SK-N-SH (cell line): ENCODE results near the gene TEAD3. TPM values are rescaled to one million over a fixed set of nuclear protein-coding genes. Genes with fewer than 3 reads are reported as not detected.

ENCODE experiments used
- CTCF ChIA-PET: fragments of 300-600, 350-600 bp; formaldehyde crosslinking; extraction: SDS; loops from one replicate; lab custom pipeline; 2021; lab: Yijun Ruan, JAX
- POLR2A ChIA-PET: fragments of 350-600 bp; sonication (Branson Sonifier 250); formaldehyde crosslinking; extraction: SDS; loops from one replicate; lab custom pipeline; 2020; ENCODE audit warnings: antibody characterized with exemption, inconsistent platforms; lab: Yijun Ruan, JAX
- DNase-seq: peaks from one replicate; pipeline ENCODE4 v3.0.0; 2012
- H2AFZ ChIP-seq: fragments of 200-600 bp; sonication (generic); 2 replicates; pipeline ENCODE4 v1.8.1; 2016; ENCODE audit warnings: antibody characterized with exemption, mild to moderate bottlenecking, low read depth
- H3F3A ChIP-seq: fragments of 200-600 bp; sonication (generic); replicated peaks from 2 replicates; pipeline ENCODE3; 2016; ENCODE audit warnings: antibody characterized with exemption, mild to moderate bottlenecking; ENCODE audit not compliant: insufficient read depth
- H3K27ac ChIP-seq, 2 experiments: fragments of 200-500 bp in 1 of 2; fragments of 200-600 bp in 1 of 2; sonication (Bioruptor generic) in 1 of 2; sonication (generic), shearing (Covaris generic) in 1 of 2; 2 replicates each; pipeline versions ENCODE4 v1.5.1 to v1.6.1; 2014 to 2016; ENCODE audit warnings: low read depth in 2 of 2, inconsistent platforms in 1 of 2, low read length in 1 of 2, mild to moderate bottlenecking in 1 of 2, mixed read lengths in 1 of 2
- H3K27me3 ChIP-seq: fragments of 200-600 bp; sonication (generic), shearing (Covaris generic); 2 replicates; pipeline ENCODE4 v1.6.1; 2016; ENCODE audit warnings: mixed run types; ENCODE audit not compliant: insufficient read depth
- H3K36me3 ChIP-seq, 2 experiments: fragments of 200-500 bp in 1 of 2; fragments of 200-600 bp in 1 of 2; sonication (Bioruptor generic) in 1 of 2; sonication (generic) in 1 of 2; replicated peaks in 1 of 2; 2 replicates each; pipeline versions ENCODE3 to v1.5.1; 2014 to 2016; ENCODE audit warnings: low read length in 1 of 2, mild to moderate bottlenecking in 1 of 2; ENCODE audit not compliant: insufficient read depth in 2 of 2, control insufficient read depth in 1 of 2
- H3K4me1 ChIP-seq, 2 experiments: fragments of 200-500 bp in 1 of 2; fragments of 200-600 bp in 1 of 2; sonication (Bioruptor generic) in 1 of 2; sonication (generic), shearing (Covaris generic) in 1 of 2; 2 replicates each; pipeline versions ENCODE4 v1.5.1 to v1.6.1; 2014 to 2016; ENCODE audit warnings: low read depth in 1 of 2, low read length in 1 of 2, mixed run types in 1 of 2; ENCODE audit not compliant: insufficient read depth in 2 of 2, control insufficient read depth in 1 of 2
- H3K4me2 ChIP-seq: fragments of 200-600 bp; sonication (generic), shearing (Covaris generic); 2 replicates; pipeline ENCODE4 v1.6.1; 2017; ENCODE audit warnings: mixed run types
- H3K4me3 ChIP-seq, 2 experiments: fragments of 200-500 bp in 1 of 2; fragments of 200-600 bp in 1 of 2; sonication (Bioruptor generic) in 1 of 2; sonication (generic), shearing (Covaris generic) in 1 of 2; 2 replicates each; pipeline versions ENCODE4 v1.5.1 to v1.8.1; 2014 to 2016; ENCODE audit warnings: low read depth in 2 of 2, inconsistent platforms in 1 of 2, low read length in 1 of 2, mild to moderate bottlenecking in 1 of 2, mixed read lengths in 1 of 2, moderate library complexity in 1 of 2
- H3K79me2 ChIP-seq: fragments of 200-600 bp; sonication (generic); 2 replicates; pipeline ENCODE4 v1.8.1; 2017; ENCODE audit warnings: mild to moderate bottlenecking; ENCODE audit not compliant: insufficient read depth
- H3K9ac ChIP-seq: fragments of 200-600 bp; sonication (generic); 2 replicates; pipeline ENCODE4 v1.6.1; 2017; ENCODE audit warnings: mixed run types
- H3K9me2 ChIP-seq: fragments of 200-600 bp; sonication (generic); 2 replicates; pipeline ENCODE4 v1.6.1; 2017; ENCODE audit warnings: mixed run types
- H3K9me3 ChIP-seq: fragments of 200-600 bp; sonication (generic); 2 replicates; pipeline ENCODE4 v1.6.1; 2017; ENCODE audit warnings: mixed run types, mild to moderate bottlenecking, moderate library complexity
- H4K20me1 ChIP-seq: fragments of 200-600 bp; sonication (generic); 2 replicates; pipeline ENCODE4 v1.6.1; 2017; ENCODE audit warnings: mild to moderate bottlenecking, mixed run types; ENCODE audit not compliant: insufficient read depth
- CHD2 ChIP-seq: fragments of 150-350 bp; IDR thresholded peaks from 2 replicates; pipeline ENCODE4 v1.6.1; 2018; ENCODE audit warnings: low read length; ENCODE audit not compliant: partially characterized antibody
- FOSL2 ChIP-seq: IDR thresholded peaks from 2 replicates; pipeline ENCODE4 v1.4.0; 2012; ENCODE audit warnings: low read depth, mild to moderate bottlenecking, moderate library complexity, borderline replicate concordance
- GATA2 ChIP-seq: sonication (generic); formaldehyde crosslinking; IDR thresholded peaks from 2 replicates; pipeline ENCODE4 v1.5.0; 2020; ENCODE audit warnings: mild to moderate bottlenecking, missing genetic modification reagents
- MXI1 ChIP-seq: IDR thresholded peaks from 2 replicates; pipeline ENCODE4 v1.6.1; 2012; ENCODE audit warnings: mild to moderate bottlenecking, low read depth, low read length, improper control_type of control experiment
- NFIC ChIP-seq: IDR thresholded peaks from 2 replicates; pipeline ENCODE4 v1.4.0; 2012; ENCODE audit warnings: borderline replicate concordance
- NRF1 ChIP-seq: IDR thresholded peaks from 2 replicates; pipeline ENCODE4 v1.6.1; 2012; ENCODE audit warnings: low read depth, mild to moderate bottlenecking, low read length
- POLR2AphosphoS5 ChIP-seq: IDR thresholded peaks from 2 replicates; pipeline ENCODE4 v1.6.1; 2012; ENCODE audit warnings: low read depth, low read length
- RFX5 ChIP-seq: IDR thresholded peaks from 2 replicates; pipeline ENCODE4 v1.6.1; 2012; ENCODE audit warnings: mild to moderate bottlenecking, improper control_type of control experiment, low read length
- SIN3A ChIP-seq: IDR thresholded peaks from 2 replicates; pipeline ENCODE4 v1.6.1; 2012; ENCODE audit warnings: low read depth, mild to moderate bottlenecking, low read length, moderate library complexity, borderline replicate concordance
- WGBS: methylation state at CpG from one replicate; pipeline ENCODE4 v1.1.6; 2017; ENCODE audit warnings: low lambda C conversion rate; 5-methylcytosine and 5-hydroxymethylcytosine counted together
- polyA plus RNA-seq, 3 experiments: library from polyadenylated mRNA; depleted of rRNA; stranded (reverse); fragments of >200 nt; gene quantifications; 2 replicates each; pipeline ENCODE4 v1.2.3, GENCODE V29; 2012
- TF ChIP-seq, protein P1 (sequence below): fragments of 150-350 bp; IDR thresholded peaks from 2 replicates; pipeline ENCODE4 v1.6.1; 2017; ENCODE audit warnings: antibody characterized with exemption, low read length, low read depth, borderline replicate concordance
- TF ChIP-seq, protein P2 (sequence below): IDR thresholded peaks from 2 replicates; pipeline ENCODE4; 2012
- TF ChIP-seq, protein P3 (sequence below): fragments of 150-350 bp; IDR thresholded peaks from 2 replicates; pipeline ENCODE4 v1.6.1; 2016; ENCODE audit warnings: mild to moderate bottlenecking, low read depth, low read length
- TF ChIP-seq, protein P4 (sequence below): IDR thresholded peaks from 2 replicates; pipeline ENCODE4 v1.4.0; 2012; ENCODE audit warnings: low read depth, borderline replicate concordance

TEAD3 gene
- polyA plus RNA-seq, 1 of the 3 experiments (the other 2 are of a cell fraction): 7.1 TPM

- Histone ChIP-seq H3K9me2 (no peaks in the 10 kb centered on the region), H3K27me3 (no peaks in the 10 kb centered on the region), H3K9me3 (no peaks in the 10 kb centered on the region), H3K4me2 (no peak overlapping the region), H3K36me3 (no peaks in the 10 kb centered on the region), H3K79me2 (peaks cover 25% of the 10 kb centered on the region; the same call in 1 of the 2 replicates), H2AFZ (no peak overlapping the region)
- CTCF ChIA-PET: interaction anchor here (1.4 kb wide), 1 partner anchor 27 kb away, joined by 3 read pairs; no protein-coding TSS in a partner anchor
- POLR2A ChIA-PET: no interaction called here
- no peak for DNase-seq
- TF ChIP-seq NRF1 (no peak), POLR2AphosphoS5 (no peak), CHD2 (no peak)
- TF ChIP-seq, all 33 proteins: peak for 0
- Histone ChIP-seq H3K9ac (no peak overlapping the region), H3K27ac (no peak overlapping the region), H3F3A (peaks cover 2% of the 10 kb centered on the region), H3K4me3 (no peak overlapping the region), H4K20me1 (peaks cover 21% of the 10 kb centered on the region; the same call in 1 of the 2 replicates), H3K4me1 (peaks cover 17 to 58% of the 10 kb centered on the region in 2 experiments; a peak in 2 of 4 replicates)
- 93% methylated on average over 28 of the region's 28 CpGs for WGBS
Observed at GRCh38 chr6:35493307-35493983, 3.4 kb downstream of the TEAD3 start.

DNA sequence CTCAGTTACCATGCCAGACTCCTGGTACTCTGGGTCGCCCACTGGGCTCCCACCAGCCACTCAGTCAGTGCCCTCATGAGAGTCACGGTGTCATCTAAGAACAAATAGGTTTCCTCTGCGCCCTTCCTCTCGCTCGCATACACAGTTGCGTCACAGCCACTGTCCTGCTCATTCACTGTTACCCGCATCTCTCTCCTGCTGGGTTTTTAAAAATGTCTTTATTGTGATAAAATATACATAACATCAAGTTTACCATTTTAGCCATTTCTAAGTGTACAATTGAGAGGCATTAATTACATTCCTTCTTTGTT lies 4.0 kb downstream of the TEAD3 start:
- Histone ChIP-seq H3K4me1 (peaks cover 22 to 58% of the 10 kb centered on the region in 2 experiments; a peak in 2 of 4 replicates), H3K9me3 (no peaks in the 10 kb centered on the region), H3K9me2 (no peaks in the 10 kb centered on the region), H3K36me3 (no peaks in the 10 kb centered on the region), H3K4me2 (no peak overlapping the region), H3K9ac (no peak overlapping the region), H3K4me3 (no peak overlapping the region), H4K20me1 (peaks cover 21% of the 10 kb centered on the region; the same call in 1 of the 2 replicates), H3K79me2 (peaks cover 25% of the 10 kb centered on the region; the same call in 1 of the 2 replicates), H2AFZ (no peak overlapping the region), H3K27me3 (no peaks in the 10 kb centered on the region), H3K27ac (no peak overlapping the region), H3F3A (peaks cover 2% of the 10 kb centered on the region)
- TF ChIP-seq, protein P1, sequence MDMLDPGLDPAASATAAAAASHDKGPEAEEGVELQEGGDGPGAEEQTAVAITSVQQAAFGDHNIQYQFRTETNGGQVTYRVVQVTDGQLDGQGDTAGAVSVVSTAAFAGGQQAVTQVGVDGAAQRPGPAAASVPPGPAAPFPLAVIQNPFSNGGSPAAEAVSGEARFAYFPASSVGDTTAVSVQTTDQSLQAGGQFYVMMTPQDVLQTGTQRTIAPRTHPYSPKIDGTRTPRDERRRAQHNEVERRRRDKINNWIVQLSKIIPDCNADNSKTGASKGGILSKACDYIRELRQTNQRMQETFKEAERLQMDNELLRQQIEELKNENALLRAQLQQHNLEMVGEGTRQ: no peak
- no peak for TF ChIP-seq MXI1
- TF ChIP-seq, protein P2, sequence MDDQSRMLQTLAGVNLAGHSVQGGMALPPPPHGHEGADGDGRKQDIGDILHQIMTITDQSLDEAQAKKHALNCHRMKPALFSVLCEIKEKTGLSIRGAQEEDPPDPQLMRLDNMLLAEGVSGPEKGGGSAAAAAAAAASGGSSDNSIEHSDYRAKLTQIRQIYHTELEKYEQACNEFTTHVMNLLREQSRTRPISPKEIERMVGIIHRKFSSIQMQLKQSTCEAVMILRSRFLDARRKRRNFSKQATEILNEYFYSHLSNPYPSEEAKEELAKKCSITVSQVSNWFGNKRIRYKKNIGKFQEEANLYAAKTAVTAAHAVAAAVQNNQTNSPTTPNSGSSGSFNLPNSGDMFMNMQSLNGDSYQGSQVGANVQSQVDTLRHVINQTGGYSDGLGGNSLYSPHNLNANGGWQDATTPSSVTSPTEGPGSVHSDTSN: no peak
- TF ChIP-seq, protein P3, sequence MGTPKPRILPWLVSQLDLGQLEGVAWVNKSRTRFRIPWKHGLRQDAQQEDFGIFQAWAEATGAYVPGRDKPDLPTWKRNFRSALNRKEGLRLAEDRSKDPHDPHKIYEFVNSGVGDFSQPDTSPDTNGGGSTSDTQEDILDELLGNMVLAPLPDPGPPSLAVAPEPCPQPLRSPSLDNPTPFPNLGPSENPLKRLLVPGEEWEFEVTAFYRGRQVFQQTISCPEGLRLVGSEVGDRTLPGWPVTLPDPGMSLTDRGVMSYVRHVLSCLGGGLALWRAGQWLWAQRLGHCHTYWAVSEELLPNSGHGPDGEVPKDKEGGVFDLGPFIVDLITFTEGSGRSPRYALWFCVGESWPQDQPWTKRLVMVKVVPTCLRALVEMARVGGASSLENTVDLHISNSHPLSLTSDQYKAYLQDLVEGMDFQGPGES: no peak
- no peak for TF ChIP-seq CHD2
- TF ChIP-seq RFX5: no peak
- TF ChIP-seq, protein P4, sequence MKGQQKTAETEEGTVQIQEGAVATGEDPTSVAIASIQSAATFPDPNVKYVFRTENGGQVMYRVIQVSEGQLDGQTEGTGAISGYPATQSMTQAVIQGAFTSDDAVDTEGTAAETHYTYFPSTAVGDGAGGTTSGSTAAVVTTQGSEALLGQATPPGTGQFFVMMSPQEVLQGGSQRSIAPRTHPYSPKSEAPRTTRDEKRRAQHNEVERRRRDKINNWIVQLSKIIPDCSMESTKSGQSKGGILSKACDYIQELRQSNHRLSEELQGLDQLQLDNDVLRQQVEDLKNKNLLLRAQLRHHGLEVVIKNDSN: no peak
- TF ChIP-seq FOSL2: no peak
- TF ChIP-seq NFIC: no peak
- no peak for TF ChIP-seq GATA2 (CRISPR knock-in tag)
- no peak for TF ChIP-seq SIN3A
- CTCF ChIA-PET: interaction anchor here (1.4 kb wide), 1 partner anchor 26 kb away, joined by 3 read pairs; no protein-coding TSS in a partner anchor
- POLR2A ChIA-PET: no interaction called here
- DNase-seq: no peak
- 96% methylated on average over 7 of the region's 7 CpGs for WGBS
